HUES6 (cell line): ENCODE data around the gene NFIA.

Experiments used
- H3K27ac ChIP-seq: 2 replicates; pipeline ENCODE4 v1.7.0; 2013; ENCODE audit warnings: low read depth, mild to moderate bottlenecking, low read length, inconsistent platforms
- H3K27me3 ChIP-seq: 2 replicates; pipeline ENCODE4 v1.6.1; 2013; ENCODE audit warnings: low read length; ENCODE audit not compliant: control insufficient read depth, insufficient read depth
- H3K36me3 ChIP-seq: 2 replicates; pipeline ENCODE4 v1.6.1; 2013; ENCODE audit warnings: low read length; ENCODE audit not compliant: control insufficient read depth, insufficient read depth
- H3K4me1 ChIP-seq: 2 replicates; pipeline ENCODE4 v1.6.1; 2013; ENCODE audit warnings: low read length; ENCODE audit not compliant: control insufficient read depth, insufficient read depth
- H3K4me3 ChIP-seq: 2 replicates; pipeline ENCODE4 v1.5.1; 2013; ENCODE audit warnings: low read depth, low read length
- H3K9ac ChIP-seq: one replicate; pipeline ENCODE4 v1.6.1; 2013; ENCODE audit warnings: mild to moderate bottlenecking, low read length
- H3K9me3 ChIP-seq: 2 replicates; pipeline ENCODE4 v1.6.1; 2013; ENCODE audit warnings: low read depth, low read length; ENCODE audit not compliant: control insufficient read depth, insufficient read depth

The NFIA gene

GRCh38 chr1:61163355-61163754, 81.0 kb downstream of the NFIA start:
- H3K36me3 ChIP-seq, result no peaks in the 10 kb centered on the region
- H3K27me3 ChIP-seq, result no peaks in the 10 kb centered on the region
- H3K9me3 ChIP-seq, result no peaks in the 10 kb centered on the region
- H3K27ac ChIP-seq, result no peak overlapping the region
- H3K4me3 ChIP-seq, result no peak overlapping the region
- no peak overlapping the region for H3K9ac ChIP-seq
- H3K4me1 ChIP-seq, result no peaks in the 10 kb centered on the region

DNA sequence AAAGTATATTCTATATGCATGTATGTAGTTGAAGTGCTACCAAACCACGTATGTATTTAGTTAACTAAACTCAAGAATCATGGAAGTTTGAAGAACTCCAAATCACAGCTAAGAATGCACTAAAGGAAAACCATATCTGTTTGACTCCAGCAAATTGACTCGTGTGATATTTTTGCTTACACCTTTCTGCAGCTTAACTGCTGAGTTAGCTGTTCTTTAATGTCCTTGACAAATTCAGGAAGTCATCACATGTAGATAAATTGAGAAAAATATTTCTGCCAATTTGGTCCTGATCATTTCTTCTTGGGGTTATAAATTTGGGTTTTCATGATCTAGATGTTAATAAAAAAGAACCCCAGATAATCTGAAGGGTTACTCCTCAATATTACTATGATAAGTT, 83.0 kb downstream of the NFIA start:
- no peak overlapping the region for H3K27ac ChIP-seq
- no peaks in the 10 kb centered on the region for H3K4me1 ChIP-seq
- H3K27me3 ChIP-seq, result no peaks in the 10 kb centered on the region
- H3K9ac ChIP-seq, result no peak overlapping the region
- no peak overlapping the region for H3K4me3 ChIP-seq
- H3K9me3 ChIP-seq, result no peaks in the 10 kb centered on the region
- H3K36me3 ChIP-seq, result no peaks in the 10 kb centered on the region

DNA sequence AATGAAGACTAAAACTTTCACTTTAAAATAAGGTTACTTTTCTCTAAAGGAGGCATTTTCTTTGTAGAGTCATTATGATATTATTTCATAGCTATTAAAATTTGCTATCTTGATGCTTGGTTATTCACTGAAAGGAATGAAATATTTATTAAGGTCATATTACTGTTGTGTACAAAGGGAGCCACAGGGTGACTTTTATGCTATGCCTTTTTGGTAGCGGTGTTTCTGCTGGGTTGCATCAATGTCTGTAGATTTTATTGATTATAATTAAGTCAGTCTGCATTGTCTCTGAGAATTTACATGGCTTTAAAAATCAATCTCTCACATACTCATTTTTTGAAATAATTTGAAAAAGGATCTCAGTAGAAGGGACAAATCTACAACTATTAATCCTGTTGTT, 84.9 kb downstream of the NFIA start:
- H3K4me1 ChIP-seq, result no peaks in the 10 kb centered on the region
- H3K9ac ChIP-seq, result no peak overlapping the region
- H3K27ac ChIP-seq, result no peak overlapping the region

GRCh38 chr1:61169045-61169444, 86.7 kb downstream of the NFIA start:
- Histone ChIP-seq H3K4me3 (no peak overlapping the region), H3K4me1 (peaks cover 3% of the 10 kb centered on the region; the same call in 1 of the 2 replicates), H3K27me3 (no peaks in the 10 kb centered on the region), H3K9ac (no peak overlapping the region), H3K36me3 (no peaks in the 10 kb centered on the region), H3K27ac (no peak overlapping the region), H3K9me3 (no peaks in the 10 kb centered on the region)

More for the DNA sequence above, 84.9 kb downstream of the NFIA start:
- H3K36me3 ChIP-seq, result no peaks in the 10 kb centered on the region
- no peaks in the 10 kb centered on the region for H3K27me3 ChIP-seq
- H3K4me3 ChIP-seq, result no peak overlapping the region
- no peaks in the 10 kb centered on the region for H3K9me3 ChIP-seq

- H3K9me3 ChIP-seq, result no peaks in the 10 kb centered on the region
- no peaks in the 10 kb centered on the region for H3K27me3 ChIP-seq
- H3K36me3 ChIP-seq, result no peaks in the 10 kb centered on the region
- H3K9ac ChIP-seq, result no peak overlapping the region
- H3K4me1 ChIP-seq, result peaks cover 9% of the 10 kb centered on the region
- H3K27ac ChIP-seq, result no peak overlapping the region
- H3K4me3 ChIP-seq, result no peak overlapping the region
Observed at GRCh38 chr1:61169634-61170033, 87.3 kb downstream of the NFIA start.

- Histone ChIP-seq H3K27me3 (no peaks in the 10 kb centered on the region), H3K4me3 (no peak overlapping the region), H3K4me1 (peaks cover 11% of the 10 kb centered on the region), H3K9ac (no peak overlapping the region), H3K27ac (no peak overlapping the region), H3K36me3 (no peaks in the 10 kb centered on the region), H3K9me3 (no peaks in the 10 kb centered on the region)
Observed at GRCh38 chr1:61170328-61171238, 88.2 kb downstream of the NFIA start.

DNA sequence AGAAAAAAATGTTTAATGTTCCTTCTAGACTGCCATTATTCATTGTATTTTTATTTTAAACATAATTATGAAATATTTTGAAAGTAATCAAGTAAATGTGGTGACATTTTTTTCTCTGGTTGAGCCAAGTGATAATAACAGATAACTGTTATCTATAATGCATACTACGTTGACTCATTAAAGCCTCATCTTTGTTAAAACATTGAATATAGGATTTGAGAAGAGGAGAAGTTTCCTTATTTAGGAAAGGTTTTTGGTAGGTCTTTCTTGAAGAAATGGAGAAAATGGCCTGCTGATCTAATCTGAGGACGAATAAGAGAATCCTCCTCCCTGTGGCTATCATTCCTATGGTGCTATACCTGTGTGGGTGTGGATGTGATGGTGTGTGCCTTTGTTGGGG, 89.0 kb downstream of the NFIA start:
- H3K9me3 ChIP-seq, result no peaks in the 10 kb centered on the region
- no peak overlapping the region for H3K9ac ChIP-seq
- H3K27ac ChIP-seq, result no peak overlapping the region
- peaks cover 16% of the 10 kb centered on the region for H3K4me1 ChIP-seq
- no peaks in the 10 kb centered on the region for H3K27me3 ChIP-seq
- H3K4me3 ChIP-seq, result no peak overlapping the region
- no peaks in the 10 kb centered on the region for H3K36me3 ChIP-seq

DNA sequence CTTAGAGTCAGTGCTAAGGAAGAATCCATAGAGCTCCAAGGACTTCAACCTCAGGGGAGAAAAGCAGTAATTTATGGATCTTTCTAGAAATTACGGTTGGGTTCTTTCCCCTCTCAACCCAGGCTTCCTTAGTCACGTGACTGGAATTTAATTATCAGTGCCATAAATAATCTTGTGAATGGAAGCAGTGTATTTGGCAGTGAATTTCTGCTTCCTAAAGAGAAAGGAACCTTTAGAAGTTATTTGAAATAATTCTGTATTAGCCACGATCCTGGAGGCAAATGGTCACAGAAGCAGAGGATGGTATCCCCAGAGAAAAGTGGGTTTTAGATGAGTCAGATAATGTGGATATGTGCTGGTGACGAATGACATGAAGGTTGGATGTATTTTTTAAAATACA, 89.6 kb downstream of the NFIA start:
- no peak overlapping the region for H3K27ac ChIP-seq

DNA sequence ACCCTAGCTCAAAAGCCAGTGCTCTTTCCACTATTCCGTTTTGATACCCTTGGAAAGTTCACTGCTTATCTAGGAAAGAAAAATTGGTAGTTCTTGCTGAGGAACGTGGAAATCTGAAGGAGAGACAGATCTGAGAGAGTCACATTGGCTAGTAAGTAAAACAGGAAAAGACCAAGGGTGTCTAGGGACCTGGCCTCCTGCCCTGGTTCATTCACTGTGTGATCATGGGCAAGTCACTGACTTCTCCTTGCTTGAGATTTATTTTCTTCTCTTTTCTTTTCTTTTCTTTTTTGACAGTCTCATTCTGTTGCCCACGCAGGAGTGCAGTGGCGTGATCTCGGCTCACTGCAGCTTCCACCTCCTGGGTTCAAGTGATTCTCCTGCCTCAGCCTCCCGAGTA, 90.8 kb downstream of the NFIA start:
- H3K4me3 ChIP-seq, result no peak overlapping the region
- peaks cover 16% of the 10 kb centered on the region for H3K4me1 ChIP-seq
- no peak overlapping the region for H3K27ac ChIP-seq
- H3K9me3 ChIP-seq, result no peaks in the 10 kb centered on the region
- H3K9ac ChIP-seq, result no peak overlapping the region
- H3K36me3 ChIP-seq, result no peaks in the 10 kb centered on the region
- H3K27me3 ChIP-seq, result no peaks in the 10 kb centered on the region

More for the DNA sequence above, 89.6 kb downstream of the NFIA start:
- Histone ChIP-seq H3K9me3 (no peaks in the 10 kb centered on the region), H3K36me3 (no peaks in the 10 kb centered on the region), H3K27me3 (no peaks in the 10 kb centered on the region), H3K9ac (no peak overlapping the region), H3K4me3 (no peak overlapping the region), H3K4me1 (peaks cover 16% of the 10 kb centered on the region)

DNA sequence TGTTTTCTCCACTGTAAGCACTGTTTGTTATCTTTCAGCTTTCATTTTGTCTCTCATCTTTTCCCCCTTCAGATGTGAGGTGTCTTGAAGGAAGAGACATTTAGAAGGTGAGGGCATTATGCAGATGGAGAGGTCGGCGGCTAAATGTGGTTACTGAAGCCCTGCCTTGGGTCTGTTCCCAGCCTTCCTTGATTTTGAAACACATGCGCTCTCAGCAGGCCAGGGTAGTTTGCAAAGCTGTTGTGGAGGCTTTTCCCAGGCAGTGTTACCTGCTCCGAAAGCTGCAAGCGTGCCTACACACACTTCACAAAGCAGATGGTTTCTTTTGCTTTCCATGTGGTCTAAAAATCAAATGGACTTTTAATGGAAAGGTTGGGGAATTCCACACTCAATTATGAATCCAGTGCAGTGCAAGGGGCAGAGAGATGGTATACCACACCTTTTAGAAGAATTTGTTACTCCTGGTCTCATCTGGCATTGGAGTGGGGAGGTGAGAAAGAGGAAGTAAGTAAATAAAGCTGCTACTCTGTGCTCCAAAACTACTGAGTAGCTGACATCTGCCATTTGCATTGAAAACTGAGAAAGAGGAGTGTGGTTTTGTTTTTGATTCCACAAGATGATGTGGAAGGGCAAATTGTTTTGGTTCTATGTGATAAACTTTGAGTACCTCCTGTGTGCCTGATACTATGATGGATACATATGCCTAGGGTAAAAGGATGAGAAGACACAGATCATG, 91.9 kb downstream of the NFIA start:
- Histone ChIP-seq H3K9ac (no peak overlapping the region), H3K27ac (no peak overlapping the region), H3K9me3 (no peaks in the 10 kb centered on the region), H3K36me3 (no peaks in the 10 kb centered on the region), H3K27me3 (no peaks in the 10 kb centered on the region), H3K4me1 (peaks cover 16% of the 10 kb centered on the region), H3K4me3 (no peak overlapping the region)

DNA sequence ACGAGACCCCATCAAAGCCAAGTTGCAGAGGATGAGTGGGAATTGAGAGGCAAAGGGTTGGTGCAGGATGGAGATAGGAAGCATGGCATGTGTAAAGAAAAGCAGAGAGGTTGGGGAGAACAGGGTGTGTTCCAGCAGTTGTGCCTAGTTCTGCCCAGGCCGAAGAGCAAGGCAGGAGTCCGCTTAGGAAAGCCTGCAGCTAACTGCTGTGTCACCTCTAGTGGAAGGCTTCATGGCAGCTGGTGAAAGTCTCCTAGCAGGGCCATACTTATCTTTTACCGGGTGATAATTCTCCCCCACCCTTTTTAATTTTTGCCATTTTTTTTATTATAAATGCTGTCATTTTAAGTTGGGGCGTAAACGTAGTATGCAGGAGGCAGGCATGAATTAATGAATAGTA, 93.6 kb downstream of the NFIA start:
- Histone ChIP-seq H3K9me3 (no peaks in the 10 kb centered on the region), H3K4me3 (no peak overlapping the region), H3K36me3 (no peaks in the 10 kb centered on the region), H3K27ac (no peak overlapping the region), H3K9ac (no peak overlapping the region), H3K4me1 (peaks cover 16% of the 10 kb centered on the region), H3K27me3 (no peaks in the 10 kb centered on the region)
